ENCODE data around the gene NCR1.
"Not testable (repeated sequence)": the region's sequence is repeated elsewhere in the genome, so short reads cannot be mapped to it uniquely, and the experiment has no call there.

NCR1 gene

GRCh38 chr19:54906819-54907218, 871 bp downstream of the NCR1 start:
- DNase-seq (ENCODE audit: extremely low read depth in 1 of 2, low read depth in 1 of 2) = no peak

- not testable (repeated sequence) for DNase-seq (ENCODE audit: extremely low read depth in 1 of 2, low read depth in 1 of 2)
Observed at GRCh38 chr19:54907899-54908298, 2.0 kb downstream of the NCR1 start.

- DNase-seq (ENCODE audit: extremely low read depth in 1 of 2, low read depth in 1 of 2) = no peak
Observed at GRCh38 chr19:54916822-54917221, 10.9 kb downstream of the NCR1 start.

- DNase-seq (ENCODE audit: extremely low read depth in 1 of 2, low read depth in 1 of 2) = no peak
Observed at GRCh38 chr19:54918499-54918898, 12.6 kb downstream of the NCR1 start.

GRCh38 chr19:54919646-54920563, 14.0 kb downstream of the NCR1 start:
- DNase-seq (ENCODE audit: extremely low read depth in 1 of 2, low read depth in 1 of 2) = not testable (repeated sequence)

- no peak for DNase-seq (ENCODE audit: extremely low read depth in 1 of 2, low read depth in 1 of 2)
Observed at GRCh38 chr19:54921082-54921481, 15.1 kb downstream of the NCR1 start.

- DNase-seq (ENCODE audit: extremely low read depth in 1 of 2, low read depth in 1 of 2) = no peak
Observed at GRCh38 chr19:54923276-54923675, 17.3 kb downstream of the NCR1 start.

- DNase-seq (ENCODE audit: extremely low read depth in 1 of 2, low read depth in 1 of 2) = no peak
Observed at GRCh38 chr19:54928299-54928698, 22.4 kb downstream of the NCR1 start.

GRCh38 chr19:54937926-54938325, 32.0 kb downstream of the NCR1 start:
- DNase-seq (ENCODE audit: extremely low read depth in 1 of 2, low read depth in 1 of 2) = no peak

- DNase-seq (ENCODE audit: extremely low read depth in 1 of 2, low read depth in 1 of 2) = no peak
Observed at GRCh38 chr19:54938906-54939305, 33.0 kb downstream of the NCR1 start.

- DNase-seq (ENCODE audit: extremely low read depth in 1 of 2, low read depth in 1 of 2) = not testable (repeated sequence)
Observed at GRCh38 chr19:54939538-54939937, 33.6 kb downstream of the NCR1 start.

GRCh38 chr19:54943772-54944361, 37.9 kb downstream of the NCR1 start:
- DNase-seq (ENCODE audit: extremely low read depth in 1 of 2, low read depth in 1 of 2) = not testable (repeated sequence)

- no peak for DNase-seq (ENCODE audit: extremely low read depth in 1 of 2, low read depth in 1 of 2)
Observed at GRCh38 chr19:54947381-54947780, 41.4 kb downstream of the NCR1 start, which contains the start of gene NLRP7. Gene NLRP7 (minus strand): TSS chr19:54947530.

GRCh38 chr19:54949412-54949811, 43.5 kb downstream of the NCR1 start:
- no peak for DNase-seq (ENCODE audit: extremely low read depth in 1 of 2, low read depth in 1 of 2)

GRCh38 chr19:54950580-54950979, 44.6 kb downstream of the NCR1 start:
- not testable (repeated sequence) for DNase-seq (ENCODE audit: extremely low read depth in 1 of 2, low read depth in 1 of 2)

- no peak for DNase-seq (ENCODE audit: extremely low read depth in 1 of 2, low read depth in 1 of 2)
Observed at GRCh38 chr19:54952591-54953344, 46.8 kb downstream of the NCR1 start.

- DNase-seq (ENCODE audit: extremely low read depth in 1 of 2, low read depth in 1 of 2) = not testable (repeated sequence)
Observed at GRCh38 chr19:54953345-54953713, 47.4 kb downstream of the NCR1 start.

GRCh38 chr19:54955376-54955775, 49.4 kb downstream of the NCR1 start:
- DNase-seq (ENCODE audit: extremely low read depth in 1 of 2, low read depth in 1 of 2) = no peak

- no peak for DNase-seq (ENCODE audit: extremely low read depth in 1 of 2, low read depth in 1 of 2)
Observed at GRCh38 chr19:54959840-54960239, 53.9 kb downstream of the NCR1 start.

Measured in stimulated activated CD8-positive, alpha-beta memory T cell treated with anti-CD3 and anti-CD28 coated beads, Interleukin-7, amount 100 ng/mL, for 48 hours (primary cell).